ENCODE measurements around the gene YJEFN3. TPM values are rescaled to one million over a fixed set of nuclear protein-coding genes. Genes with fewer than 3 reads are reported as not detected.

Gene YJEFN3
- total and polyA plus RNA-seq, 2 donors (not counting 3 experiments of a cell fraction or from before 2014, with no cell fraction given): 1.9 to 2.1 TPM

DNA sequence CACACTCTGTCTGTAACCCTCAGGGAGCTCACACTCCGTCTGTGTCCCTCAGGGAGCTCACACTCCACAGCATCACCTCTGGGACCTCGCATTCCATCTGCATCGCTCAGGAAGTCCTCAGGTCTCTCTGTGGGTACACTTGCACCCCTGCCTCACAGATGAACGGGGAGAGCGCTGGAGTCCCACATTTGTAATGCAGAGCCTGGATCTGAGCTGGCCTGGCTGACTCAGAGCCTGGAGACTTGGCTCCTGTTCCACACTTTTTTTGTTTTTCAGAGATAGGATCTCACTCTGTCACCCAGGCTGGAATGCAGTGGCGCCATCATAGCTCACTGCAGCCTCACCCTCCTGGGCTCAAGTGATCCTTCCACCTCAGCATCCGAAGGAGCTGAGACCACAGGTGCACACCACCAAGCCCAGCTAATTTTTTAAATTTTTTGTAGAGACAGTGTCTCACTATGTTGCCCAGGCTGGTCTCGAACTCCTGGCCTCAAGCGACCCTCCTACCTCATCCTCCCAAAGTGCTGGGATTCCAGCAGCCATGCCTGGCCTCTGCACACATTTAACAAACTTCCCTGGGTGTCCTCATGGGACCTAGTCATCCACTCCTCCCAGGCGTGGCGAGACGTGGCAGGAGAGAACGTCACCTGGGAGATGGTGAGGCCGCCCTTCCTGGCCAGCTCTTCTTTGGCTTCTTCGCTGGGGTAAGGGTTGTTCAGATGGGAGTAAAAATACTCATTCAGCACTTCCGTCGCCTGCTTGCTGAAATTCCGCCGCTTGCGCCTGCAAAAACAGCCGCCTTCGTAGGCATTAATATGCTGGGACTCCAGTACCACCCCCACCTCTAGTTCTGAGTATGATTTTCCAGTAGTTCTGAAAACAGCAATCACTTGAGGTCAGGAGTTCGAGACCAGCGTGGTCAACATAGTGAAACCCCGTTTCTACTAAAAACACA is 40.4 kb downstream of the YJEFN3 start:
- intact Hi-C loops (cut with micrococcal nuclease): no loop called here
- Histone ChIP-seq H3K27ac (ENCODE audit: insufficient read depth, low read depth, low read length) (no peak overlapping the region), H3K4me1 (ENCODE audit: control insufficient read depth, extremely low read depth, insufficient read depth, low read length) (no peaks in the 10 kb centered on the region), H3K79me2 (ENCODE audit: control insufficient read depth, insufficient read depth, low read length) (no peaks in the 10 kb centered on the region), H3K27me3 (ENCODE audit: control insufficient read depth in 2 of 2, insufficient read depth in 2 of 2, low read length in 2 of 2) (no peaks in the 10 kb centered on the region), H3K9ac (replicated peaks; ENCODE audit: extremely low read depth, insufficient read depth, low read length) (no peak overlapping the region), H3K9me3 (replicated peaks; ENCODE audit: control insufficient read depth, insufficient read depth, low read length) (no peaks in the 10 kb centered on the region), H3K9me1 (replicated peaks; ENCODE audit: control insufficient read depth, extremely low read depth, insufficient read depth, low read length) (no peaks in the 10 kb centered on the region), H3K4me3 (replicated peaks in 1 of 3; ENCODE audit: insufficient read depth in 1 of 3, low read depth in 1 of 3, low read length in 3 of 3) (no peak overlapping the region), H3K4me2 (ENCODE audit: insufficient read depth, low read length) (no peak overlapping the region), H2AFZ (ENCODE audit: low read depth, low read length) (no peak overlapping the region), H3K36me3 (ENCODE audit: control insufficient read depth in 2 of 2, extremely low read depth in 1 of 2, insufficient read depth in 2 of 2, low read length in 2 of 2) (no peaks in the 10 kb centered on the region), H4K20me1 (replicated peaks; ENCODE audit: control insufficient read depth, extremely low read depth, insufficient read depth, low read length) (no peaks in the 10 kb centered on the region)
- ChIA-PET CTCF (interaction anchor here (1.3 to 2.4 kb wide), 2 partner anchors 11 to 15 kb away, joined by 4 to 14 read pairs; no protein-coding TSS in a partner anchor), POLR2A (no interaction called here)
- DNase-seq (ENCODE audit: low read depth, low spot score) (no peak), FAIRE-seq (no peak)
- BruUV-seq (replicated peaks): no TSS peak
- dilution Hi-C loops (cut with MboI; ENCODE audit: extremely low pct_ligation_motif_present, low sequenced_read_pairs): no loop called here
- TF ChIP-seq, protein P1, sequence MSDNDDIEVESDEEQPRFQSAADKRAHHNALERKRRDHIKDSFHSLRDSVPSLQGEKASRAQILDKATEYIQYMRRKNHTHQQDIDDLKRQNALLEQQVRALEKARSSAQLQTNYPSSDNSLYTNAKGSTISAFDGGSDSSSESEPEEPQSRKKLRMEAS (IDR thresholded peaks at IDR 0.05; ENCODE audit: insufficient read depth, insufficient read length): no peak
- TF ChIP-seq POLR2A (IDR thresholded peaks at IDR 0.05; ENCODE audit: low read depth, low read length): no peak
- no peak for TF ChIP-seq POLR2AphosphoS5 (IDR thresholded peaks at IDR 0.05; ENCODE audit: insufficient read depth, low read depth, low read length)
- TF ChIP-seq MYC (IDR thresholded peaks at IDR 0.05; ENCODE audit: low read depth, low read length): no peak
- TF ChIP-seq GATA2 (IDR thresholded peaks at IDR 0.05; ENCODE audit: insufficient read depth, insufficient read length, low read depth, low read length): no peak
- no peak for TF ChIP-seq FOS (IDR thresholded peaks at IDR 0.05; ENCODE audit: borderline replicate concordance, insufficient read depth, low read length)
- TF ChIP-seq, protein P2, sequence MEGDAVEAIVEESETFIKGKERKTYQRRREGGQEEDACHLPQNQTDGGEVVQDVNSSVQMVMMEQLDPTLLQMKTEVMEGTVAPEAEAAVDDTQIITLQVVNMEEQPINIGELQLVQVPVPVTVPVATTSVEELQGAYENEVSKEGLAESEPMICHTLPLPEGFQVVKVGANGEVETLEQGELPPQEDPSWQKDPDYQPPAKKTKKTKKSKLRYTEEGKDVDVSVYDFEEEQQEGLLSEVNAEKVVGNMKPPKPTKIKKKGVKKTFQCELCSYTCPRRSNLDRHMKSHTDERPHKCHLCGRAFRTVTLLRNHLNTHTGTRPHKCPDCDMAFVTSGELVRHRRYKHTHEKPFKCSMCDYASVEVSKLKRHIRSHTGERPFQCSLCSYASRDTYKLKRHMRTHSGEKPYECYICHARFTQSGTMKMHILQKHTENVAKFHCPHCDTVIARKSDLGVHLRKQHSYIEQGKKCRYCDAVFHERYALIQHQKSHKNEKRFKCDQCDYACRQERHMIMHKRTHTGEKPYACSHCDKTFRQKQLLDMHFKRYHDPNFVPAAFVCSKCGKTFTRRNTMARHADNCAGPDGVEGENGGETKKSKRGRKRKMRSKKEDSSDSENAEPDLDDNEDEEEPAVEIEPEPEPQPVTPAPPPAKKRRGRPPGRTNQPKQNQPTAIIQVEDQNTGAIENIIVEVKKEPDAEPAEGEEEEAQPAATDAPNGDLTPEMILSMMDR (IDR thresholded peaks at IDR 0.05; ENCODE audit: extremely low read depth in 1 of 2, insufficient read depth in 1 of 2, low read depth in 1 of 2, low read length in 2 of 2): no peak
- TF ChIP-seq JUN (IDR thresholded peaks at IDR 0.05; ENCODE audit: borderline replicate concordance, insufficient read depth, insufficient read length, low read depth): no peak
- TF ChIP-seq EZH2 (IDR thresholded peaks at IDR 0.05; ENCODE audit: borderline replicate concordance, low read depth, low read length, severe bottlenecking): no peak
